HG03159 (cell line): ENCODE results near the gene GIT2.
"Not testable (repeated sequence)": the region's sequence is repeated elsewhere in the genome, so short reads cannot be mapped to it uniquely, and the experiment has no call there.

ENCODE experiments used
- ATAC-seq: cut with Tn5 transposase; IDR thresholded peaks from one replicate; pipeline ENCODE4 v1.9.1; 2021; ENCODE audit warnings: mild to moderate bottlenecking, moderate library complexity; ENCODE audit not compliant: unreplicated experiment

GIT2 gene

DNA sequence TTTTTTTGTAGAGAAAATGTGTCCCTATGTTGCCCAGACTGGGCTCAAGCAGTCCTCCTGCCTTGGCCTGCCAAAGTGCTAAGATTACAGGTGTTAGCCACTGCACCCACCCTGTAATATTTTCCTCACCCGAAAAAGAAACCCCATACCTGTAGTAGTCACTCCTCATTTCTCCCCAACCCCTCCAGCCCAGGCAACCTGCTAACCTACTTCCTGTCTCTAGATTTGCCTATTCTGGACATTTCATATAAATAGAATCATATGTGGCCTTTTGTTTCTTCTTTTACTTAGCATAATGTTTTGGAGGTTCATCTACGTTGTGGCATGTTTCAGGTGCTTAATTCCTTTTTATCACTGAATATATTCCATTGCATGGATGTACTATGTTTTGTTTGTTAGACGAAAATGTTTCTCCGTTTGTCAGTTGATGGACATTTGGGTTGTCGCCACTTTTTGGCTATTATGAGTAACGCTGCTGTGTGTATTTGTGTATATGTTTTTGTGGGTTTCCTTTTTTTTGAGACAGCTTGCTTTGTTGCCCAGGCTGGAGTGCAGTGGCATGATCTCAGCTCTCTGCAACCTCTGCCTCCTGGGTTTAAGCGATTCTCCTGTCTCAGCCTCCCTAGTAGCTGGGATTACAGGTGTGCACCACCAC lies 9.3 kb upstream of the GIT2 start:
- peak; percentile 41 for ATAC-seq

DNA sequence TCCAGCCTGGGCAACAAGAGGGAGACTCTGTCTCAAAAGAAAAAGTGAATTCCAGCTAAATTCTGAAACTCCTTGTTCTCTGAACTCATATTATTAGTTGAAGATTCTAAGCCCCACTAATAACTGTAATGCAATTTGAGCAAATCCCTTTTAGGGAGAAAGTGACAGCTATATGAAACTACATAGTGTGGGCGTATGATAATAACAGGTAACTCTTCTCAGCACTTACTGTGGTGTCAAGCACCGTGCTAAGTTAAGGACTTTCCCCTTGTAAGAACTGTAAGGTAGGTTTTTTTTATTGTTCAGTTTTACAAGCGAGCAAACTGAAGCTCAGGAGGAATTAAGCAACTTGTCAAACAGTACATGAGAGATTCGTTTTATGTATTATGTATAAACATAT lies 8.4 kb upstream of the GIT2 start:
- ATAC-seq: peak; percentile 49

DNA sequence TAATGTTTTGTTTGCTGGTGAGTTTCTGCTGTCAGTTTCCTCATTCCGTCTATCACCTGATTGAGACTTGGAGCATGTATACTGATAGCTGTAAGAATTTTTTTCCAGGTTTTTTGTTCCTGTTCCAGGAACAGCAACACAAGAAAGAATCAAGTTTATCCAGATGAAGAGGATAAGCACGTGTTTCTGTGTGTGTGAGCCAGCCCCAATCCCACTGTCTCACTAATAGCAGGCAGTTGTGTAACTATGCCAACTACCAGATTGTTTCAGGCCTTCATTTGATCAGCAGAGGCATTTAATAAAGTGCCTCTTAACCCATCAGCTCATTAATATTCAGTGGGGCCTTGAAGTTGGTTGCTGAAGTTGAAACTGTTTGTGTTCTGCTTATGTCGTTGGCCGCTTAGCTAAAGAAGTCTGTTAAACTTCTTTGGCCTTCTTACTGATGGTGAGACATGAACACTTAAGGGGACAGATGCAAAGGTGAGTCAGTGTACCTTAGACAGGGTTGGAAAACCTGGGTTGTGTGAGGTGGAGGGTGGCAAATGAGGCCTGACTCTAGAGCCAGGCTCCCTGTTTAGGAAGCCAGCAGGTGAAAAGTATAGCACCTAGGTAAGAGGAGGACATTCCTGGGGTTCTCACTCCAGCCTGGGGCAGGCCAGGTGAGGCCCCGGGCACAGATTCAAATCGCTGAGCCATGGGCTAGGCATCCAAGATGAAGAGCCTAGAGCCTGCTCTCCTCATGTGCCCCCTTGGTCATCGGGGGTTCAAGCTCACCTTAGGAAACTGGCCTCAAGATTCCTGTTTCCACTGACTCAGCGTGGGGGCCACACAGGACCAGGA lies 6.7 kb upstream of the GIT2 start:
- no peak for ATAC-seq

DNA sequence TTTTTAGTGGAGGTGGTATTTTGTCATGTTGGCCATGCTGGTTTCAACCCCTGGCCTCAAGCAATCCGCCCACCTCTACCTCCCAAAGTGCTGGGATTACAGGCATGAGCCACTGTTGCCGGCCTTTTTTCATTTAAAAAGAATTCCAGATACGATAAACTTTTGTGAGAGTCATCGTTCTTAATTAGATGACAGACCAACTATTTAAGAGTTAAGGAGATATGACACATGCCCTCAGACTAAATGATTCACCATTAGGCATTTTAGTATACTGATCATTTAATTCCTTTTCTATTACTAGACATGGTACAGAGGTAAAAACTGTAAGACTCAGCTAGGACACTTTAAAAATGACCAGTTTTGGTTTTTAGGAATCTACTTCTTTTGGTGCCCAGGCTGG lies 5.4 kb upstream of the GIT2 start:
- no peak for ATAC-seq

DNA sequence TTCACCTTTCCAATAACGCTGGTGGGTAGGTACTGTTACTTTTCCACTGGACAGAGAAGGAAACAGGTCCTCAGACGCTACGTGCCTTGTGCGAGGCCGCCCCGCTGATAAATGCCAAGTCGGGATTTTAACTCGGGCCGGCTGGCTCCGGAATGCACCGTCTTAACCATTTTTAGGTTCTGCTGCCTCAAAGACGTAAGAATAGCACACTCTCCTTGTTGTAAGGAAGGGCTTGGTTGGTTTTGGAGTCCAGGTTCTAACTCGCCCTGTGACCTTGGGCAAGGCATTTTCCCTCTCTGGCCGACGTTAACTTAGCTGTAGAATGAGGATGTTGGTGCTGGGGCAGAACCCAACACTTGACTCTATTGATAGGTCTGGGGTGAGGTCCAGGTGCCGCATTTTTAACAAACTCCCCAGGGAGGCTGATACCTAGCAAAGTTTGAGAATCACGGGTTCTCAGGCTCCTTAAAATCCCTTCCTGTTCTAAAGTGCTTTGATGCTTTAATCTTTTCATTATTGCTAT lies 3.9 kb upstream of the GIT2 start:
- no peak for ATAC-seq

DNA sequence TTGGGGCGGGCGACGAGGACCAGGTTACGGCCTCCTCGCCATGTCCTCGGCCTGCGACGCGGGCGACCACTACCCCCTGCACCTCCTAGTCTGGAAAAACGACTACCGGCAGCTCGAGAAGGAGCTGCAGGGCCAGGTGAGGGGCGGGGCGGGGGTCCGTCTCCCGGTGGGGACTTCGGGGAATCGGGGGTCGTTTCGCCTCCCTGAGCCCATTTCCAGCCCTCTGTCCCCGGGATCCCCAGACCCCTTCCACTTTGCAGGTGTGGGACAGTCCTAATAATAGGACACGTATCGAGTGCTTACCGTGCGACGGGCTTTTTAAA lies 3.4 kb upstream of the GIT2 start:
- no peak for ATAC-seq

DNA sequence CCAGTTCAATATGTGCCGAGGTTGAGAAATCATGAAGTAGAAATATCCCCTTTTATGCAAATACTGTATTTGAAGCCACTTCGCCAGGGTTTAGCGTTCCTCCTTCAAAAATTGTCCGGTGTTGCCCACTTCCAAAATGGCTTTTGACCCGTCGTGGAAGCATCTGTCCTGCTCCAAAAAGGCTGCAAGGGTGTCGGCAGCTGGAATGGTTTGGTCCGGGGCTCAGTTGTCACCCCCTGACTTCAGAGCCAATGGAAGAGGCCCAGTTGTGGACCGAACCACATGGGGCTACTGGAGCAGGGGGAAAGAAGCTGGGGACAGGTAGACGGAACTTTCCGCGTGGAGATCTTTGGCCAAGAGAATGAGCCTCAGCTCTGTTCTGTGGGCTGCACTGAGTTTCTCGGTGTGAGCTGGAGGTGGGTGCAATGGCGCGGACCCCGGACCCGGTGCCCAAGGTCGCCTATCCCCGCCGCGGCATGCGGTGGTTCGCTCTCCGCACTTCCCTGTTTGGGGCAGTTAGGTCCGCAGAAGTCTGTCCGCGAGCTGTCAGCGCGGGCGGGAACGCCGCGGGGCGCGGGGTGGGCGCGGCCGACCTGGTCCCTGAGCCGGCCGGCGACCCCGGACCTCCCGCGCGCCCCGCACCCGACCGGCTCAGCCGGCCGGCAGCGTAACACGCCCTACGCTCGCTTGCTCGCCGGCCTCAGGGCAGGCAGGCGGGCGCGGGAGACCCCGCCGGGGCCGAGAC lies 2.9 kb upstream of the GIT2 start, which contains the start of gene ANKRD13A:
Gene ANKRD13A (plus strand): TSS at position 527 of the 745 bp plus-strand sequence. CDS start 259 bp downstream, outside the sequence.
- ATAC-seq: peak; percentile 44

DNA sequence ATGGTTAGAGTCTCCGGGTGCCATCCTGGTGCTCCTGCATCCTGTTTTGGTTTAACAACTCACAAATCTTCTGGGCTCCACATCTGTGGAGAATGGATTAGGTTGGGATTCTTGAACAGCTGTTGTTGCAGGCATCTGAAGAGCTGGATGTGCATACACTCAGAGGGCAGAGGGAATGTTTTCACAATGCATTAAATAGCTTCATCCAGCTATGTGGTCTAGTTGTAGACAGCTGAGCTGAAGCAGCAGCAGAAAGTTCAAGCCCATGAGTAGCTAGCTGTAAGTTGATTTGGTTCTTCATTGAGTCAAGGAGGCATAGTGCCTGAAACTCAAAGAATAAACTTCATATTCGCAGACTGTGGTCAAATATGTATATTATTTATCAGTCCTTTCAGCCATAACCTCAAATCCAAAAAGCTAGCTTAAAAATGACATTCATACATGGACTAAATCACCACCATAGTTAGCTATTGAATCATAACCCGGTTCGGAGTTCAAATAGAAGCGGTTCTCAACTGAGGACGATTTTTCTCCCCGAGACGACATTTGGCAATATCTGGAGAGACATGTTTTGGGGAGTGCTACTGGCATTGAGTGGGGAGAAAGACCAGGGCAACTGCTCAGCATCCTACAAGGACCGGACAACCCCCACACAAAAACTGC lies 2.2 kb upstream of the GIT2 start:
- ATAC-seq: no peak

DNA sequence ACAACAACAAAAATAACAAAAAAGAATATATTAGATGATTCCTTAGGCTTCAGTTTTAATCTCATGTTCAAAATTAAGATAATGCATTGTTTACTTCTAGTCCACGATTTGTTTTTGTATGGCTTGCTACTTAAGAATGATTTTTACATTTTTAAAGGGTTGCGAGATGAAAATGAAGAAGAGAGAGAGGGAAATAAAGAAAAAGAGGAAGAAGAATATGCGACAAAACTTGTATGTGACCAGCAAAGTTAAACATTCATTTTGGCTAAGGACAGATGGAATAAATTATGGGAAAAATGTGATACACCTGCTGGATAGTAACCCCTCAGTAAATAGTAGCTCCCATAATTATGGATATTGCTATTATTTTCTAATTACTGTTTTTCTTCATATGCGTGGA lies 1.2 kb upstream of the GIT2 start:
- no peak for ATAC-seq

DNA sequence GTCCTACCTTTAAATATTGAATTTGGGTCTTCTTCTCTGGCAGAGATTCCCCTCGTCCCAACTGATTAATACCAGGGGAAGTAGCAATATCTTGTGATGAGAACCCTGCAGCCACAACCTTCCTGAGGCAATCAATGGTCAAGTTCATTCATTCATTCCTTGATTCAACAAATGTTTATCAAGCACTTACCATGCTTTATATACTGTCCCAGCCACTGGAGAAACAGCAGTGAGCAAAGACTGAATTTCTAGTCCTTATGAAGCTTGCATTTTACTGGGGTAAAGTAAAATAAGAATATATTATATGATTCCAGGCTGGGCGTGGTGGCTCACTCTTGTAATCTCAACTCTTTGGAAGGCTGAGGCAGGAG lies 300 bp upstream of the GIT2 start:
- no peak for ATAC-seq

DNA sequence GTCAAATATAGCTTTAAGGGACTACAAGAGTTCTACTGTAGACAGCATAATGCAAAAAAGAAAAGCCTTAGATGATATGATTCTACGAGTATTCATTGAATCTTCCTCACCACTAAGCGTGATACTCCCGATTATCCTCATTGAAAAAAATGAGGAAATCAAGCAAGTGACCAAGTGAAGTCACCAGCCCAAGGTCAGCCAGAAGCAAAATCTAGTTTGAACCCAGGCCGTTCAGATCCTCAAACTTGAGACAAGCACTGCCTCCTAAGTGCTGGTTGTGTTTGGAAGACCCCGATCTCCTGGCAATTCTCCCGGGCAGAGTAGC lies 845 bp downstream of the GIT2 start:
- ATAC-seq: no peak

DNA sequence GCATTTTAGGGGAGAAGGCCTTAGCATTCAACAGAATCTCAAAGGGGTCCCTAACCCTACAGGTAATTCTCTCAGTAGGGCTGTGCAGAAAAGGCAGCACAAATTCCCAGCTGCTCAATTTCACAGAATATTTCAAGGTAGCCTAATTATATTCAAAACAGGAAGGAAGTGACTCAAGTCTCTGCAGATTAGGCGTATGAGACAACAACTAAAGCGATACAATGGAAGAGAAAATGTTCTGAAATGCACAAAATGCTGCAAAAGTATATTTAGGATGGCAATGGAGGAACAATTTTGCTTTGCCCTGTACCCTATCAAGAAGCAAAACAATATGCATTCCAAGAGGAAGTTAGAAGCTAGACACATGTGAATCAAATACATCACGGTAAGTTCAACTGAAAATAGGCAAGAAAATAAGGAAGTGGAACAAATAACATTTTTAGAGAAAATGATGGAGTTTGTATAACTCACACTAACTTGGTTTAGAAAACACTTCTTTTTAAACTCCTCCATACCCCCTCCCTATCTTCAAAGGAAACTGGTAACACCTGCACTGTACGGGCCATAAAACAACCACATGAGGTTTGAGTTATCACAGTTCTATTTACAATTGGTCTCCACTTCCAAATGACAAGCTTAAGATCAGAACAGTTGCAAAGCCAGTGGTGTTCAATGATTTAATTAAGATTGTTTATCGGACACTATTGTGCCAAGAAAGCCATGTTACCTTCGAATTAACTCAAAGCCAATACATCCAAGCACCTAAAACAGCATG lies 1.6 kb downstream of the GIT2 start:
- no peak for ATAC-seq

DNA sequence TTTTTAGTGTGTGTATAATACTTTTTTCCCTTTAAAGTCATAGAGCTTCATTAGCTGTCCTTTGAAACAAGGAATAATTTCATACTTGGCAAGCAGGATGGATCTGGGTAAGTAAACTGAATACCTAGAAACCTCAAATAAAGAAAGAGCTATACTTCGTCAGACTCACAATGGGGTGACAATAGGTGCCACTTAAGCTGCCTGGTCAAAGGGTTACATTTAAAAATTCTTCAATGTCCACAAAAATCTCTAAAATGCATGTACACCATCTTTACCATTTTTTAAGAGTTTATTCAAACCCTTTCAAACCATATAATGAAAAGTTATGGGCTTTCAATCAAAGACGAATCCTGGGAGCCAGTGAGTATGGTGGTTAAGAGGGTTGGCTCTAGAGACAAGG lies 3.1 kb downstream of the GIT2 start:
- no peak for ATAC-seq

DNA sequence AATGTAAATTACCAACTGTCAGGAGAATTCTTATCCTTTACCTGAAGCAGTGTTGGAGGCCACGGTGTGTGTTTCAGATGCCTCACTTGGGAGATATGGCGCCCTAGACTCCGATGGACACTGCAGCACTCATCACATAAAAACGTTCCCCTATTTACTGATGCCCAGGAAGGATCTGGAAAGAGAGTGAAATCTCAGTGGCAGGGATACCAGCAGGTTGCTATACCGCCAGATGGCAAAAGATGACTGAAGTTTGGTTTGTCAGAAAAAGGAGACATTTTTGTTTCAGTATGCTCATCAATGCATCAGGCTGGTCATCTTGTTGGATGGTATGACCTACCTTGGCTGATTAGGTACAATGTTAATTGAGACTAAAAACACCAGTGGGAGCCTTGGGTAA lies 4.6 kb downstream of the GIT2 start:
- ATAC-seq: no peak

DNA sequence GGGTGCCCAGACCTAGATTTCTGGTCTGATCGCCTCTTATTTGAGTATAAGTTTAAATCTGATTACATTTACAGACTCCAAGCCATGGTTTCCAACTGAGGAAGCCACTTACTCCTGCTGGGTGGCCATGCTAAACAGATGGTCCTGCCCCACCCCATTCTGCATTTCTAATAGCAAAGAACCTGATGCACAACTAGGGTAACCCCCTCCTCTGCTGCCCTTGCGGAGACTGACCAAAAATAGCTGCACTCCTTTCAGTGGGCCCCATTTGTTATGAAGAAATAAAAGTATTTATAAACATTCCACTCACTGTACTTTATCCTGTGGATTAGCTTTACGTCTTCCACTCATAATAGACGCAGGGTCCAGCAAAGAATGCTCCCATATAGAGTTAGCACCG lies 6.8 kb downstream of the GIT2 start:
- no peak for ATAC-seq

DNA sequence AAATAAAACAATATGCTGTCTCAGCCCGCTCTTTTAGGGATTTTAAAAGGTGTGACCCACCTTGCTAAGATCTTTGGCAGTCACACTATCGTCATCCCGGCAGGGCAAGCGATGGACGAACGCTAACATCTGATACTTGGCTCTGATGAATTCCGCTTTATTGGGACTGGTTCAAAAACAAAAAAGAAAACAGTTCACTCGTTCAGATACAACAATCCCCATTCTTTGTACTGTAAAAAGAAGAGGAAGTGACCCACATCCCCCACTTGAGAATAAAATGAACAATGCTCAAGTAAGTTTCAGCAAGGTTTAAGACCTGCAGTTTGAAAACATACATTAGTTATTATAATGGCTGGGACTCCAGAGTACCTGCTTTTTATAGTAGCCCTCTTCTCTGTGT lies 7.3 kb downstream of the GIT2 start:
- no peak for ATAC-seq

DNA sequence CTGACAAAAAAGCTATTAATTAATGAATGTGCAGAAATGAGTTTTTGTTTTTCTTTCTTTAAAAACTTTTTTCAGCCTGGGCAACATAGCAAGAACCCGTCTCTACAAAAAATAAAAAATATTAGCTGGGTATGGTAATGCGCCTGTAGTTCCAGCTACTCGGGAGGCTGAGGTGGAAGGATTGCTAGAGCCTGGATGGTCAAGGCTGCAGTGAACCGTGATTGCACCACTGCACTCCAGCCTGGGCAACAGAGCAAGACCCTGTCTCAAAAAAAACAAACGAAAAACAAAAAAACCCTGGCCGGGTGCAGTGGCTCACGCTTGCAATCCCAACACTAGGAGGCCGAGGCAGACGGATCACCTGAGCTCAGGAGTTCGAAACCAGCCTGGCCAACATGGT lies 7.9 kb downstream of the GIT2 start:
- no peak for ATAC-seq

DNA sequence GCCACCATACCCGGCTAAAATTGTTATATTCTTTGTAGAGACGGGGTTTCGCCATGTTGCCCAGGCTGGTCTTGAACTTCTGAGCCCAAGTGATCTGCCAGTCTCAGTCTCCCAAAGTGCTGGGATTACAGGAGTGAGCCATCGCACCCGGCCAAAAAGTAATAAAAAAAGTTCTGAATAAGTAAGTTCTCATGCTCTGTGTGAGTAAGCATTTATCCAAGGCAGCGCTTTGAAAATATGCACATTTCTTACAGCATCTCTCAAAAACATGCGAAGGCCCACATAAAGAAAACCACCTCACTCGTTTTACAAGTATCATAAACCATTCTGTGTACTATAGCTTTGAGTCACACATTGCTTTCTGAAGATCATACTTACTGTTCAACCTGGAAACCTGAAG lies 8.6 kb downstream of the GIT2 start:
- ATAC-seq: no peak

DNA sequence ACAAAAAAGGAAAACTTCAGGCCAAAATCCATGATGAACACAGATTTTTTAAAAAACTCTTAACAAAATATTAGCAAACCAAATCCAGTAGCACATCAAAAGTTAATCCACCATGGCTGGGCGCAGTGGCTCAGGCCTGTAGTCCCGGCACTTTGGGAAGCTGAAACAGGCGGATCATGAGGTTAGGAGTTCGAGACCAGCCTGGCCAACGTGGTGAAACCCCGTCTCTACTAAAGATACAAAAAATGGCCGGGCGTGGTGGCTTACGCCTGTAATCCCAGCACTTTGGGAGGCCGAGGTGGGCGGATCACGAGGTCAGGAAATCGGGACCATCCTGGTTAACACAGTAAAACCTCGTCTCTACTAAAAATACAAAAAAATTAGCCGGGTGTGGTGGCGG lies 9.9 kb downstream of the GIT2 start:
- not testable (repeated sequence) for ATAC-seq

DNA sequence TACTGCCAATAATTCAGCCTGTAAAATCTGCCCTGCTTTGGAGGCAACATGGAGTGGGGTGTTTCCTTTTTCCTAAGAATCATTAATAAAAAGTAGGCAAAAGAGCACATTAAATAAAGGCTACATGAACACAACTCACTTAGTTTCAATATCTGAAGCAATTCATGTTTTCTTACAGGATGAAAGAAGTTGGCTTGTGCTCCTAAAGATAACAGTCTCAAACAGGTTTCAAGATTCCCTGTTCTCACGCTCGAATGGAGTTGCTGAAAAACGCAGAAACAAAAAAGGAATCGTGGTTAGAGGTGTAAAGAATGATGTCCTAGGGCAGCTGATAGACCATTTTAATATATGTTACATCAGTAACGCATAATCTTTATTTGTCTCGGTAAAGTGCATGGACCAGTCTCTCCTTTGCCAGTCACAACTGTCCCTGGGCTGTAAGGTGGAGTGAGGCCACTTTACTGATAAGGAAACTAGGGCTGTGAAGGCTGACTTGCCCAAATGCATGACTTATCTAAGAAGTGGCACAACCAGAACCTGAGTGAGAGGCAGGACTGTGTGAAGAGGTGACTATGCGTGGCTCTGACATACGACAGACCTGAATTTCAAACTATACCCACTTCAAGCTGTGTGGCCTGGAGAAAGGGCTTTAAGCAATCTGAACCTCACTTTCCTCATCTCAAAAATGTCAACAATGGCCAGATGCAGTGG lies 12.6 kb downstream of the GIT2 start:
- no peak for ATAC-seq
